HG02981 (cell line): Measurements from ENCODE around the gene GTF2H2C_2.
A peak's percentile ranks its signal among the peaks of the same experiment; 100 is the strongest.
"Not testable (repeated sequence)": the region's sequence is repeated elsewhere in the genome, so short reads cannot be mapped to it uniquely, and the experiment has no call there.

ENCODE experiments used
- ATAC-seq: cut with Tn5 transposase; IDR thresholded peaks from one replicate; pipeline ENCODE4 v1.9.1; 2021; ENCODE audit warnings: mild to moderate bottlenecking, moderate library complexity; ENCODE audit not compliant: unreplicated experiment

GTF2H2C_2 gene

GRCh38 chr5:70415117-70415516, at the start of gene GTF2H2C_2:
Gene GTF2H2C_2 (plus strand): TSS chr5:70415368.
- peak; percentile 95 for ATAC-seq

- ATAC-seq = not testable (repeated sequence)
Observed at GRCh38 chr5:70400984-70401686, 14.0 kb upstream of the GTF2H2C_2 start.

DNA sequence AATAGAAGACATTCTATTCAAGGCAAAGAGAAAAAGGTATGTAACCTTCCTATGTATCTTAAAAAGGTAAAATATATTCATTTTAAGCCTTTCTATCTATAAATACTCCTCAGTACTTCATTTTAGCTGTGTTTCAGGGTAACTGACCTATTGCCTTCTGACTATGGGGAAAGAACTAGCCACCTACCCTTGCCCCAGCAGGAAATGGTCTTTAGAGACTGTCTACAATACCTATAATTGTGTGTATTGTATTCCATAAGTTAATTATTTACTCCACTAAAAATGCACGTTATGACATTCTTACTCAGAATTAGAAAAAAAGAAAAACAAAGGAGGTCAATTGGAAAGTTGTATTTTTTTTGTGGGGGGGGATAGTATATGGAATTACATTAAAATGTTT, 6.2 kb downstream of the GTF2H2C_2 start:
- not testable (repeated sequence) for ATAC-seq

DNA sequence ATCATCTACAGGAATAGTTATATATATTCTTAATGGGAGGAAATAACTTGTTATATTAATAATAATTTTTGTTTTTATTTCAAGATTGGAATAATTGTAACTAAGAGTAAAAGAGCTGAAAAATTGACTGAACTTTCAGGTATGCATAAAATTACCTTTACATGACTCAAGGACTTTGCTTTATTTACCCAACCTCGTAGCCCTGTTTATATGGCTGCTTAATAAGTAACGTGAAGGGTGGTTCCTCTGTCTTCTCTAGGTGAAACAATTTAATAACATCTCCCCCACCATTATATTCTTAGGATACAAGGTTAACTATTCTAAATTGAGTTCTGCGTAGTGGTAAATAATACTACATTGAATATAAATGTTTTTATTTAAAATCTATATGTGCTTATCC, 8.0 kb downstream of the GTF2H2C_2 start:
- ATAC-seq = not testable (repeated sequence)

GRCh38 chr5:70438518-70438917, 23.4 kb downstream of the GTF2H2C_2 start:
- not testable (repeated sequence) for ATAC-seq

DNA sequence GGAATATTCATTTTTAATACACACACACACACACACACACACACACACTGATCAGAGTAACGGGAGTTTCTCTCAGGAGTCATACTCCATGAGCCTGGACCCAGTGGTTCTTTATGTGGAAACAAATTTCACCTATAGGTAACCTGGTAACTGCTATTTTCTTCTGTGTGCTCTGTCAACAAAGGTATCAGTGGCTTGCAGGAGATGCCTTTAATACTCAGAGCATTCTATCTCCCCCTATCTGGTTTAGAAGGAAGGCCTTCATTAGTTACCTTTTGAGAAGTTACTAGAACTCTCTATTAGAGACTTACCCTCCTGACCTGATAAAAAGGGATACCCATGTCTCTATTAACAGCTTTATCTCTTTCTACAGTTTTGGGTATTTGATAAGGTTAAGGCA, 34.4 kb downstream of the GTF2H2C_2 start:
- ATAC-seq = not testable (repeated sequence)

DNA sequence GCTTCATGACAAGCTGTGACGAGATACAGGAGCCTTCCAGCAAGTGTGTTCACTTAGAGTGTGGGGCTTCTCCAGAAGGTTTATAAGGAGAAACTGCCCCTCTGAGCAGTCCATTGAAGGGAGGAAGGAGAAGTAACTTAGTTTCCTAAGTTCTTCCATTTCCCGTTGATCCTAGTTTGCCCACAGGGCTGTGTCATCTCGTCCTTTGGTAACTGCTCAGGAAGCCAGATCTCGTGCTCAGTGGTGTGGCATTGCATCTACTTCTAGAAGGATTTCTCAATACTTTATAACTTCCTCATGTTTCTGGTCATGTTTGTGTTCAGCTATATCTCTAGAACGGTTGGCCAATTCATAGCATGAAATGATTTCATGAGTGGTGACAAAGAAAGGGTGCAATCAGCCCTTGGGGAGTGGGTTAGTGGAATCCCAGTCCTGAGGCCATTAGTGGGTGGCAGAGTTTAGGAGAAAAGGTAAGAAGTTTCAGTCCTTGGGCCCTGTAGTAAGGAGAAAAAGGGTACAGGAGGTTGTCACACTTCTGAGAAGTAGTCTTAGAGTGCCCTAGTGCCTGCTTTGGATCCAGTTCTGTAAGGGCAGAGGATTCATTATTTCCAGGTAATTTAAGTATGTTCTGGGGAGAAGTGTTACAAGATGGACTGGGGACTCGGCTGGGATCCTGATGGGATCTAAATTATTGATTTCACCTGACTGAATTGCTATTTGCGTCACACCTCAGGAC, 36.2 kb downstream of the GTF2H2C_2 start:
- ATAC-seq = not testable (repeated sequence)

DNA sequence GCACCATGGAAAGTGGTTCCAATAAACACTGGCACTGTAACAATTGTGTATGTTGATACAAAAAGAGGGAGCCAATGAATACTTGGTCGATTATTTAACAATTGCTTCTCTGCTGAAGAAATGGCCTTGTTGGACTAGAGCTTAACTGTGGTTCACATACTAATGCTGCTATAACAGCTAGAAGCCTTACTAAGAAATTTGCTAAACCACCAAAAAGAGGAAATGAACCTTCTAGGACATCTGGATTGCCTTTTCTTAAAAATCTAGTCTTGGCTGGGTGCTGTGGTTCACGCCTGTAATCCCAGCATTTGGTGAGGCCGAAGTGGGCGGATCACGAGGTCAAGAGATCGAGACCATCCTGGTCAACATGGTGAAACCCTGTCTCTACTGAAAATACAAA, 41.9 kb downstream of the GTF2H2C_2 start:
- ATAC-seq = not testable (repeated sequence)

DNA sequence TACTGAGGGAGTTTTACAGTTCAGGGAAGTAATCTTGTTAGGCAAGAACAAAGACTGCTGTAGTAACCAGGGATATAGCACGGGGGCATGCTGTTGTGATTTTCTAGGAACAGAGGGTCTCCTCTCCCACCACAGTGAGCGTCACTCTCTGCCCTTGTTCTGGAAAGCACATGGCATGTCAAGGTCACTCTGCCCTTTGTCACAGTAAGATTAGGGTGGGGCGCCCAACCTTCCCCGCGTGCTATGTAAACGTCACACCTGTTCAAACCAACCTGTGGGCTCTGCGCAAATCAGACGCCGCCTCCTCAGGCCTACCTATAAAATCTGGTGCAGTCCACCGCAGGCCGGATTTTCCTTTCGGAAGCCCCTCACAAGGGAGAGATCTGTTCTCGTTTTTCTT, 44.0 kb downstream of the GTF2H2C_2 start:
- not testable (repeated sequence) for ATAC-seq

- not testable (repeated sequence) for ATAC-seq
Observed at GRCh38 chr5:70461984-70462383, 46.8 kb downstream of the GTF2H2C_2 start.

- not testable (repeated sequence) for ATAC-seq
Observed at GRCh38 chr5:70464019-70464637, 49.0 kb downstream of the GTF2H2C_2 start.

GRCh38 chr5:70469926-70470509, 54.9 kb downstream of the GTF2H2C_2 start:
- ATAC-seq = not testable (repeated sequence)
